NAMALWA (cell line): ENCODE data around the gene EHBP1L1.

Experiments
- DNase-seq: peaks from one replicate; pipeline ENCODE4 v3.0.0-alpha.2; 2015; ENCODE audit warnings: low spot score

The EHBP1L1 gene

GRCh38 chr11:65595131-65595530, 19.3 kb downstream of the EHBP1L1 start:
- DNase-seq, result no peak

GRCh38 chr11:65595543-65596281, 19.9 kb downstream of the EHBP1L1 start, which contains the start of gene KCNK7:
Gene KCNK7 (minus strand): TSS chr11:65595800. CDS start chr11:65595772, 28 bp downstream.
- DNase-seq, result no peak

DNA sequence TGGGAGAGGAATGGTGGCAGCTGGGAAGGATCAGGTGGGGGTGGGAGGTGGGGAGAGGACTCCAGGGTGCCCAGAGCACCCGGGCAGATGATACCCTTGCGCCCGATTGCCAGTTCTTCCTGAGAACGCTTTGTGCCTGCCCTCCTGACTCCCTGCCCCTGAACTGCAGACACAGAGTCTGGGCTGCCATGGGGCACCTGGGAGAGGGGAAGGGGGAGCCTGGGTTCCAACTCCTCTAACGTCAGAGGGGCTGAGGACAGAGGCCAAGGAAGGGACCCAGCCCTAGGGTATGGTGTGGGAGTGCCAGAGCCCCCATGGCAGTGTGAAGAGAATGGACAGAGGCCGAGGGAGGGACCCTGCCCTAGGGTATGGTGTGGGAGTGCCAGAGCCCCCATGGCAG, 20.7 kb downstream of the EHBP1L1 start:
- DNase-seq, result no peak

DNA sequence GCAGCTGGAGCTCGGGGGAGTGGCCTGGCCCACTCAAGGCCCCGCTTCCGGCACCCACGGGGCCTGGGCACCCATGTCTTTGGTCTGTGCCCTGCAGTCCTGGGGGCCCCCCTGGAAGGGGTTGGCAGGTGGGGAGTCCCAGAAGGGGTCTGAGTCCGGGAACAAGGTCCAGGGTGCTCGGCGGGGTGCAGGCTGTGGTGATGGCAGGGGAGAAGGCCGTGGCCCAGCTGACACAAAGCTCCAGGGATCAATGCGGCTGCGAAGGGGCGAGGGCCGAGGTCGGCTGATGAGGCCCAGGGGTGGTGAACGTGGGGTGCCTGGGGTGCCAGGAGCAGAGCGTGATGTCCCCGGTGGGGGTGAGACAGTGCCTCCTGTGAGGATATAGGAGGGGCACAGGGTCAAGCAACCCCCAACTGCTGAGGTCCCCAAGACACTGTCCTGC, 22.4 kb downstream of the EHBP1L1 start:
- no peak for DNase-seq

- DNase-seq, result no peak
Observed at GRCh38 chr11:65599216-65599954, 23.5 kb downstream of the EHBP1L1 start.

DNA sequence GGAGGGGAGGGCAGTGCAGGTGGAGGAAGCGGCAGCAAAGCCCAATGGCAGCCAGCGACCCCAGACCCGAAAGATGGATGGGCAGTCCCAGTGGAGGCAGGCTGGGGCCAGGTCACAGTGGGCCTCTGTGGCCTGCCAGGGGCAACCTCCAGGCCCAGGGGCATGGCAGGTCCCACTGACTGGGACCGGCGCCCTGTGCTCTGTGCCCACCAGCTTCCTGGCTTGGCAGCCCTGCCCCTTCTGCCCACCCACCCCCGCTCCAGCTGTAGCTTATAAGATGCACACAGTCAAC, 24.0 kb downstream of the EHBP1L1 start:
- DNase-seq, result no peak

- no peak for DNase-seq
Observed at GRCh38 chr11:65604258-65604657, 28.4 kb downstream of the EHBP1L1 start.

GRCh38 chr11:65606876-65607613, 31.2 kb downstream of the EHBP1L1 start:
- DNase-seq, result peak; percentile 48

- DNase-seq, result no peak
Observed at GRCh38 chr11:65607614-65608426, 32.0 kb downstream of the EHBP1L1 start.

DNA sequence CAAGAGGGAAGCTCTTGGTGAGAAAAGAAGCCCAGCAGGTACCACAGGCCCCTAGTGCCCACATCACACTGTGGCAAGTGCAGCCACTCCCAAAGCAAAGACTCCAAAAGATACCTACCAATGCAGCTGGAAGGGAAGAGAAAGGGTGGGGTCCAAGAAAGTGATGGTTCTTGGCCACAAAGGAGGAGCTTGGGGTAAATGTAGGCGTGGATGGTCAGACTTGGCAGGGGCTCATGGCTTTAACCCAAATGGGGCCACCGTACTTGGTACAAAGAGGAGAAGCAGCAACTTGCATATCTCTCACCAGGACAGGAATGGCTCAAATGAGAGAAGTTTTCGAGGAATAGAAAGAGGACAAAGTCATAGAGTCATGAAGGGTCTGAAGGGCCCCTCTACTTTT, 33.4 kb downstream of the EHBP1L1 start:
- DNase-seq, result no peak

DNA sequence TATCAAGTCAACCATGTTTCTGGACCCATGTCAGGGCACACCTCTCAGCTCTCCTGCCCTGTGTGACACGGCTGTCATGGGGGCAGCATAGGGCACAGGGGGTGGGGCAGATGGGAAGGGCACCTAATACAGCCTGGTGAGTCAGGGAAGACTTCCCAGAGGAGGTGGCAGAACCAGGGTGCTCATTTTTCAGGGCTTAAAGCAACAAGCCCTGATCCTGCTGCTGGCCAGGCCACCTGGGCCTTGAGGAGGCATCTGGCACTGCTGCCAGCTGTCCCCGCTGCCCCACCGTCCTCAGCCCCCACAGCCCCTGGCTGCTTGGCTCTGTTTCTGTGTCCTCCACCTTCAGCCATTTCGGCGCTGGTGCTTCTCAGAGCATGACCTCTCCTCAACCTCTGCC, 33.8 kb downstream of the EHBP1L1 start:
- no peak for DNase-seq

DNA sequence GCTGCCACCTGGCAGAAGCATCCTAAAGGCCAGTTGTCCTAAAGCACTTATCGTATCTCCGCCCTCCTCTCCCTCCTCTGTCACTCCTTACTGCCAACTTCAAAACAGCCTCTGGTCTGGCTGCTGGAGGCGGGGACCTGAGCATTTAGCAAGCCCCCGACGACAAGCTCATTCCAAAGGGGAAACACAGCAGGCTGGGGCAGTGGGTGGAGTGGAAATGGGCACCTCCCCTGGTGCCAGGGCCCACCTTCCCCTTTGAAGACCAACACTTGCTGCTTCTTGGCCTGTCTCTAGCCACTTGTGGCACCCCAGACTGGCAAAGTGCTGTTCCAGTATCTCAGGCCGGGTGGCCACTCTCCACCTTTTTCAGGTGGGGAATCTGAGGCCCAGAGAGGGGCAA, 34.6 kb downstream of the EHBP1L1 start:
- no peak for DNase-seq

GRCh38 chr11:65611028-65611757, 35.3 kb downstream of the EHBP1L1 start:
- DNase-seq, result no peak

DNA sequence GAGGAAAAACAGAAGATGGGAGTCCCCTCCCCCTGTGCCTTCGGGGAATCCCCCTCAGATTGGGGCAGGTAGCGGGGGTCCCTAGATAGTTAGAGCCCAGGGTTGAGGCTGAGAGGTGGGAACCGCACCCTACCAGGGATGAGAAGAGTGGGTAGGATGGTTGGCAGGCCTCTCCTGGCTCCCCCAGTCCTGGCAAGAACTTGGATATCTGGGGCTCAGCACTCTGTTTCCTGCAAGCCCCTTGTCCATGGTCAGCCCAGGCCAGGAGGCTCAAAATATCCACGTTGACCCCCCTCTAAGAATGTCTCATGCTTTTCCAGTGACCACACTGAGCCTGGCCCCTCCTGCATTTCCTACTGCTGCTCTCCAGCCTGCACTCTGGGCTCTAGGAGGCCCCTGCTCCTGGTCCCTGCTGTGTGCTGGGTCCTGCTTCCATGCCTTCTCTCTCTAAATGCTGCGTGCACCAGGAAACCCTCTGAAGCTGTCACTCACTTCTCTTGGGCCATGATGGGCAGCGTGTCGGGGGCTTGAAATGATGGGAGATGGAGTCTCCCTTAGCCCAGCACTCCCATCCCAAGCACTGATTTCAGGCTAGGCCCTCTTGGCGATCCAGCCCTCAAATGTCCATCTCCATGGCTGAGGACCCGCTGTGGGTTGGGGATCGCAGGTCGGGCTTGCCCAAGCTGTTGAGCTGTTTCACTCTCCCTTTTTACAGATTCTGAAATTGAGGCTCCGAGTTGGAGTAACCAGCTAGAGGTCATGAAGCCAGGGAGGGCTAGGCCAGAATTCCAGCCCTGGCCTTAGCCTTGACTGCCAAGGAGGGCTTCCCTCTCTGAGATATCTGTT, 36.1 kb downstream of the EHBP1L1 start:
- no peak for DNase-seq

DNA sequence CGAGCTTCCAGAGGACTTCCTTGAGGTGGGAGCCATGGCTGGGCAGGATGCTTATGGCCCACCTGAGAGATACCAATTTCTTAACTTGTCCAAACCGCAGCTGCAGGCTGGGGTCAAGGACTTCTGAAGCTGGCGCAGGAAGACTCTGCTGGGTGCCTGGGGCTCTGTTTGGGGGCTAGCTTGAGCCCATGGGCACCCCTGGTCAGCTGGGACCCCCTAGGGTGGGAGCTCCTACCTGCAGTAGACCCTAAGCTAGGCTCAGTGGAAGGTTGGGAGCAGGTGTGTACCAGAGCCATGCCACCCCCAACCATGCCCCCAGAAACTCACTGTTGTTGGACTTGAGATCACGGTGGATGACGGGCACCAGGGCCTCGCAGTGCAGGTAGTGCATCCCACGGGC, 36.8 kb downstream of the EHBP1L1 start:
- DNase-seq, result no peak

DNA sequence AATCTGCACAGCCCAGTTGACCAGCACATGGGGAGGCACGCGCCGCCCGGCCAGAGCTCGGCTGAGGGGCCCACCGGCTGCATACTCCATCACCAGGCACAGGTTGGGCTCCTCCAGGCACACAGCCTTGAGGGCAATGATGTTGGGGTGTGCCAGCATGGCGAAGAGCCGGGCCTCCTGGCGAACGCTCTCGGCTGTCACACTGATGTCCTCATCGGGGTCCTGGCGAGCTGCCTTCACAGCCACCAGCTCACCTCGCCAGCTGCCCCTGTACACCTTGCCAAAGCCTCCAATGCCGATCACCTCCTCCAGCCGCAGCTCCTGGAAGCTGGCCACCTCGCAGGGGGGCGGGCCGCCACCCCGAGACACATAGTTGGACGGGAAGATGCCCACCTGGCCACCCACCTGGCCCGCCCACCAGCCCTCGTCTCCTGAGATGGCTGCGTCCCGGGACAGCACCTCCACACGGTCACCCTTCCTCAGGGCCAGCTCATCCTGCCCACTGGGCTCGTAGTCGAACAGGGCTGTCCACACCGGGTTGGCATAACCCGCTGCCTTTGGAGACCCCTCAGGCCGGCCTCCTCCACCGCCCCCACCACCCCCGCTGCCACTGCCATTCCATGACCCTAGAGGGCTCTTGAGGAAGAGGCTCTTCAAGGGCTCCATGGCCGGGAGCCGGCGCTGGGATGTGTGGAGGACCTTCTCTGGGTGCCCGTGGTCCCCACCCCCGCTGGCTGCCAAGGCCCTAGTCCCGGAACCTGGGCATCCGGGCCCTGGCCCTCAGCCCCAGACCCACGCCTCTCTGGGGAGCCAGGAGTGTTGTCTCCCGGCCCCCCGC, 37.5 kb downstream of the EHBP1L1 start:
- no peak for DNase-seq

- DNase-seq, result peak; percentile 100
Observed at GRCh38 chr11:65615229-65615949, 39.5 kb downstream of the EHBP1L1 start, which contains the start of gene PCNX3. Gene PCNX3 (plus strand): TSS chr11:65615776. CDS start chr11:65616312, 536 bp downstream.

- peak; percentile 65 for DNase-seq
Observed at GRCh38 chr11:65615950-65616574, 40.2 kb downstream of the EHBP1L1 start.
